ENCODE measurements around the gene RASL11B.
"Not testable (repeated sequence)": the region's sequence is repeated elsewhere in the genome, so short reads cannot be mapped to it uniquely, and the experiment has no call there.

Gene RASL11B

GRCh38 chr4:52824603-52825459 lies 37.3 kb upstream of the RASL11B start:
- DNase-seq (ENCODE audit: low read depth in 1 of 2, low spot score in 1 of 2): no peak
- Histone ChIP-seq H3K27me3 (ENCODE audit: insufficient read depth, poor library complexity, severe bottlenecking) (no peaks in the 10 kb centered on the region), H3K27ac (replicated peaks) (no peak overlapping the region), H3K4me3 (replicated peaks; ENCODE audit: insufficient read depth, low read length) (no peak overlapping the region)
- TF ChIP-seq GABPA (IDR thresholded peaks at IDR 0.05; ENCODE audit: low read depth): no peak
- no peak for TF ChIP-seq SPI1 (IDR thresholded peaks at IDR 0.05; ENCODE audit: borderline replicate concordance, low read depth)
- TF ChIP-seq CTCF (IDR thresholded peaks at IDR 0.05; ENCODE audit: insufficient read depth, low read length): no peak
- no peak for TF ChIP-seq REST (IDR thresholded peaks at IDR 0.05; ENCODE audit: insufficient replicate concordance, low read depth)
- TF ChIP-seq POLR2AphosphoS5 (IDR thresholded peaks at IDR 0.05; ENCODE audit: low read depth): no peak

- DNase-seq (ENCODE audit: low read depth in 1 of 2, low spot score in 1 of 2): no peak
- H3K27me3 ChIP-seq (ENCODE audit: insufficient read depth, poor library complexity, severe bottlenecking): no peaks in the 10 kb centered on the region
- TF ChIP-seq SPI1 (IDR thresholded peaks at IDR 0.05; ENCODE audit: borderline replicate concordance, low read depth): no peak
- TF ChIP-seq CTCF (IDR thresholded peaks at IDR 0.05; ENCODE audit: insufficient read depth, low read length): no peak
- TF ChIP-seq GABPA (IDR thresholded peaks at IDR 0.05; ENCODE audit: low read depth): no peak
- TF ChIP-seq REST (IDR thresholded peaks at IDR 0.05; ENCODE audit: insufficient replicate concordance, low read depth): no peak
- no peak for TF ChIP-seq POLR2AphosphoS5 (IDR thresholded peaks at IDR 0.05; ENCODE audit: low read depth)
- H3K4me3 ChIP-seq (replicated peaks; ENCODE audit: insufficient read depth, low read length): no peak overlapping the region
- no peak overlapping the region for H3K27ac ChIP-seq (replicated peaks)
Observed at GRCh38 chr4:52825460-52826090, 36.5 kb upstream of the RASL11B start.

GRCh38 chr4:52833941-52834525 lies 28.1 kb upstream of the RASL11B start:
- no peak overlapping the region for H3K4me3 ChIP-seq (replicated peaks; ENCODE audit: insufficient read depth, low read length)
- no peak overlapping the region for H3K27ac ChIP-seq (replicated peaks)
- no peaks in the 10 kb centered on the region for H3K27me3 ChIP-seq (ENCODE audit: insufficient read depth, poor library complexity, severe bottlenecking)
- TF ChIP-seq GABPA (IDR thresholded peaks at IDR 0.05; ENCODE audit: low read depth) (no peak), REST (IDR thresholded peaks at IDR 0.05; ENCODE audit: insufficient replicate concordance, low read depth) (no peak), CTCF (IDR thresholded peaks at IDR 0.05; ENCODE audit: insufficient read depth, low read length) (no peak), SPI1 (IDR thresholded peaks at IDR 0.05; ENCODE audit: borderline replicate concordance, low read depth) (no peak), POLR2AphosphoS5 (IDR thresholded peaks at IDR 0.05; ENCODE audit: low read depth) (no peak)
- no peak for DNase-seq (ENCODE audit: low read depth in 1 of 2, low spot score in 1 of 2)

- not testable (repeated sequence) for H3K27ac ChIP-seq (replicated peaks); H3K4me3 ChIP-seq (replicated peaks; ENCODE audit: insufficient read depth, low read length); H3K27me3 ChIP-seq (ENCODE audit: insufficient read depth, poor library complexity, severe bottlenecking); DNase-seq (ENCODE audit: low read depth in 1 of 2, low spot score in 1 of 2)
Observed at GRCh38 chr4:52834641-52835456, 27.3 kb upstream of the RASL11B start.

Data from HL-60 (cell line).